ENCODE data around the gene ENTPD7. TPM values are rescaled to one million over a fixed set of nuclear protein-coding genes. Genes with fewer than 3 reads are reported as not detected.
"Not testable (repeated sequence)": the region's sequence is repeated elsewhere in the genome, so short reads cannot be mapped to it uniquely, and the experiment has no call there.

The ENTPD7 gene
- total RNA-seq, 6 donors from 2014 or later = 2.9 to 12.3 (median 9.3) TPM

DNA sequence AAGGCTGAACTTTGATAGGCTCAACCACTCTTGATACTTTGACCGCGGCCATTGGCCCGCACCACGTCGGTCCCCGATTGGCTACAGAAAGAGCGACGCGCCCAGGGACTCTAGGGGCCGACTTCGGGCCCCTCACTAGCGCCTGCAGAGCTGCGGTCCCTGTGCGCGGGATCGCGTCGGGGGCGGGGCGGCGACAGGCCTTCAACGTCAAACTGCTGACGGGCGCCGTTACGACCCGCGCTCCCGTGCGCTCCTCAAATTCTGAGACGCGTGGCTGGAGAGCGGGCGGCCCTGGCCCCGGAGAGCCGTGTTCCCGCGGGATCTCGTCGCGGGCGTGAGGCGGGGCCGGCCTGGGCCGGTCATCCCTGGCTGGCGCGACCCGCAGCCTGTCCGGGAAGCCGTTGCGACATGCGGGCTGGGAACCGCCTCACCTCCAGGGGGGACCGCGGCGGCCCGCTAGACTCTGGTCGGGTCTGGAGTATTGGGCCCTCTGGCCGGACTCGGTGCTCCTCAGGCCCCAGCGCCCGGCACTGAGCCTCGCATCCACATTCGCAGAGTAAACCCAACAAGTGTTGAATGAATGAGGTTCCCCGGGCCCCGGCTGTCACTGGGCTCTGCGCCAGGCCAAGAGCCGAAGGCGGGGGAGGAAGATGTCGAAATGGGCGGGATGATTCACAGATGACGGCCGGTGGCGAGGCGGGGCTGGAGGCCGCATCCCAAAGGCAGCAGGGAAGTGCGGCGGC is 38.4 kb upstream of the ENTPD7 start:
- peak; percentile 29 to 92 (median 78) for TF ChIP-seq POLR2A (IDR thresholded peaks at IDR 0.05)
- TF ChIP-seq POLR2AphosphoS5 (IDR thresholded peaks at IDR 0.05) = peak; percentile 93 to 96
- TF ChIP-seq, protein P1, sequence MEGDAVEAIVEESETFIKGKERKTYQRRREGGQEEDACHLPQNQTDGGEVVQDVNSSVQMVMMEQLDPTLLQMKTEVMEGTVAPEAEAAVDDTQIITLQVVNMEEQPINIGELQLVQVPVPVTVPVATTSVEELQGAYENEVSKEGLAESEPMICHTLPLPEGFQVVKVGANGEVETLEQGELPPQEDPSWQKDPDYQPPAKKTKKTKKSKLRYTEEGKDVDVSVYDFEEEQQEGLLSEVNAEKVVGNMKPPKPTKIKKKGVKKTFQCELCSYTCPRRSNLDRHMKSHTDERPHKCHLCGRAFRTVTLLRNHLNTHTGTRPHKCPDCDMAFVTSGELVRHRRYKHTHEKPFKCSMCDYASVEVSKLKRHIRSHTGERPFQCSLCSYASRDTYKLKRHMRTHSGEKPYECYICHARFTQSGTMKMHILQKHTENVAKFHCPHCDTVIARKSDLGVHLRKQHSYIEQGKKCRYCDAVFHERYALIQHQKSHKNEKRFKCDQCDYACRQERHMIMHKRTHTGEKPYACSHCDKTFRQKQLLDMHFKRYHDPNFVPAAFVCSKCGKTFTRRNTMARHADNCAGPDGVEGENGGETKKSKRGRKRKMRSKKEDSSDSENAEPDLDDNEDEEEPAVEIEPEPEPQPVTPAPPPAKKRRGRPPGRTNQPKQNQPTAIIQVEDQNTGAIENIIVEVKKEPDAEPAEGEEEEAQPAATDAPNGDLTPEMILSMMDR (IDR thresholded peaks at IDR 0.05) = peak in 4 of 6 experiments; percentile 5 to 51 (median 34)
- TF ChIP-seq EP300 (IDR thresholded peaks at IDR 0.05) = peak in 3 of 4 donors; percentile 9 to 82 (median 56)
- 0% methylated on average over 13 to 78 of the region's 78 CpGs for WGBS, 2 donors
- ATAC-seq (ENCODE audit: low FRiP score in 2 of 2) = peak; percentile 95 to 97

GRCh38 chr10:99621454-99622251 is 37.7 kb upstream of the ENTPD7 start:
- ATAC-seq (ENCODE audit: low FRiP score in 2 of 2) (peak in 1 of 2 donors; percentile 52), DNase-seq (peak in 1 of 2 donors; percentile 12)
- TF ChIP-seq POLR2AphosphoS5 (IDR thresholded peaks at IDR 0.05) (no peak), POLR2A (IDR thresholded peaks at IDR 0.05) (peak in 3 of 4 donors; percentile 61 to 86 (median 74))
- WGBS, 2 donors = 18 to 26% methylated on average over 24 to 30 of the region's 31 CpGs
- Histone ChIP-seq H3K27me3 (no peaks in the 10 kb centered on the region), H3K4me1 (peaks cover 32 to 34% (median 33%) of the 10 kb centered on the region in 4 donors), H3K27ac (peak overlapping the region; percentile 94 to 98 (median 96)), H3K36me3 (no peaks in the 10 kb centered on the region), H3K9me3 (no peaks in the 10 kb centered on the region), H3K4me3 (peak overlapping the region; percentile 55 to 95 (median 80))

More for the DNA sequence above, 38.4 kb upstream of the ENTPD7 start:
- no peaks in the 10 kb centered on the region for H3K27me3 ChIP-seq
- H3K4me3 ChIP-seq = peak overlapping the region; percentile 55 to 95 (median 80)
- peaks cover 34 to 39% (median 35%) of the 10 kb centered on the region in 4 donors for H3K4me1 ChIP-seq
- no peaks in the 10 kb centered on the region for H3K9me3 ChIP-seq
- DNase-seq = peak; percentile 95 to 98
- no peaks in the 10 kb centered on the region for H3K36me3 ChIP-seq
- H3K27ac ChIP-seq = peak overlapping the region; percentile 94 to 98 (median 96)

GRCh38 chr10:99623919-99624318 is 35.4 kb upstream of the ENTPD7 start:
- Histone ChIP-seq H3K4me3 (no peak overlapping the region), H3K4me1 (peaks cover 9 to 11% (median 11%) of the 10 kb centered on the region in 4 donors), H3K36me3 (no peaks in the 10 kb centered on the region), H3K27ac (no peak overlapping the region), H3K27me3 (no peaks in the 10 kb centered on the region), H3K9me3 (no peaks in the 10 kb centered on the region)
- TF ChIP-seq POLR2A (IDR thresholded peaks at IDR 0.05) (no peak), EP300 (IDR thresholded peaks at IDR 0.05) (no peak), POLR2AphosphoS5 (IDR thresholded peaks at IDR 0.05) (no peak)
- TF ChIP-seq, protein P1 (IDR thresholded peaks at IDR 0.05) = no peak
- no peak for ATAC-seq (ENCODE audit: low FRiP score in 2 of 2)
- DNase-seq = no peak

DNA sequence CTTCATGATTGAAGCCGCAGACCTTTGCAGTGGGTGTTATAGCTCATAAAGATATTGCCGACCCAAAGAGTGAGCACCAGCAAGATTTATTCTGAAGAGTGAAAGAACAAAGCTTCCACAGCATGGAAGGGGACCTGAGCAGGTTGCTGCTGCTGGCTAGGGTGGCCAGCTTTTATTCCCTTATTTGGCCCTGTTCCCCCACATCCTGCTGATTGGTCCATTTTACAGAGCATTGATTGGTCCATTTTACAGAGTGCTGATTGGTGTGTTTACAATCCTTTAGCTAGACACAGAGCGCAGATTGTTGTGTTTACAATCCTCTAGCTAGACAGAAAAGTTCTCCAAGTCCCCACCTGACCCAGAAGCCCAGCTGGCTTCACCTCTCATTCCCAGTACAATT is 34.2 kb upstream of the ENTPD7 start:
- not testable (repeated sequence) for H3K27me3 ChIP-seq; ATAC-seq (ENCODE audit: low FRiP score in 2 of 2); H3K27ac ChIP-seq; H3K4me3 ChIP-seq; H3K9me3 ChIP-seq; H3K36me3 ChIP-seq; DNase-seq
- WGBS, 2 donors = 30 to 50% methylated on average over 2 of the region's 3 CpGs
- peaks cover 6 to 11% (median 7%) of the 10 kb centered on the region in 4 donors for H3K4me1 ChIP-seq

GRCh38 chr10:99628923-99629624 is 30.2 kb upstream of the ENTPD7 start:
- ATAC-seq (ENCODE audit: low FRiP score in 2 of 2) (no peak), DNase-seq (no peak)
- Histone ChIP-seq H3K9me3 (no peaks in the 10 kb centered on the region), H3K4me3 (no peak overlapping the region), H3K27me3 (no peaks in the 10 kb centered on the region), H3K27ac (no peak overlapping the region), H3K4me1 (no peaks in the 10 kb centered on the region), H3K36me3 (no peaks in the 10 kb centered on the region)
- 74 to 86% methylated on average over 1 of the region's 1 CpG for WGBS, 2 donors
- TF ChIP-seq EP300 (IDR thresholded peaks at IDR 0.05) (no peak), POLR2AphosphoS5 (IDR thresholded peaks at IDR 0.05) (no peak), POLR2A (IDR thresholded peaks at IDR 0.05) (no peak)
- TF ChIP-seq, protein P1 (IDR thresholded peaks at IDR 0.05) = no peak

Measured in upper lobe of left lung (tissue), 6 donors.